Heart left ventricle (tissue), 13 donors: ENCODE measurements around the gene CSRP1.

Experiments used
- CTCF ChIP-seq, 12 donors: fragments of 200-600 bp; sonication (generic) in 4 of 12; IDR thresholded peaks; one replicate each; pipeline versions ENCODE4 v1.5.0 to v1.8.0; 2018 to 2022; ENCODE audit warnings: antibody characterized with exemption in 12 of 12, mild to moderate bottlenecking in 5 of 12
- POLR2A ChIP-seq, 2 donors: fragments of 450-650 bp; IDR thresholded peaks; one replicate each; pipeline ENCODE4 v1.6.1; 2017; ENCODE audit warnings: antibody characterized with exemption in 2 of 2, mild to moderate bottlenecking in 2 of 2, moderate library complexity in 2 of 2
- donor health status: ischemic (EF 13 %, LVEDD 7.1; RV severe dilation, severe dysfunction).
- donor health status: DM: no; HTN: yes; CAD: no.
- donor health status: DM: no; HTN: no; CAD: no.
- donor health status: ischemic (EF 25% LVEDD 6.9; RV normal size, moderate dysfunction).
- donor health status: ischemic (EF 25% LVEDD 5.7; RV mildly dilated, moderate dysfunction).
- donor health status: ischemic (EF 35%, LVEDD 5.7; RV mildly dilated, moderate dysfunction).
- donor health status: nonischemic (EF 11% LVEDD 7.7; RV severe dilation, severe dysfunction).
- donor health status: DM: yes; HTN: yes; CAD: no.
- donor health status: PGD.
- donor health status: ischemic (EF 29% LVEDD 5.4; RV normal size, mild dysfunction).
- donor health status: nonischemic (EF 23%, LVEDD 6.1; RV moderate dilation, normal function).

GRCh38 chr1:201513498-201514243 lies 6.7 kb upstream of the CSRP1 start:
- no peak for TF ChIP-seq CTCF (IDR thresholded peaks at IDR 0.05)
- TF ChIP-seq POLR2A (IDR thresholded peaks at IDR 0.05), result no peak
